HFFc6 (cell line): ENCODE data around the gene NELFB. TPM values are rescaled to one million over a fixed set of nuclear protein-coding genes. Genes with fewer than 3 reads are reported as not detected.

Experiments
- DNase-seq: peaks from one replicate; pipeline ENCODE4 v3.0.0-alpha.2; 2018
- H3K27ac Mint-ChIP-seq: 2 replicates; pipeline ENCODE4 v1.8.0; 2020; ENCODE audit warnings: mild to moderate bottlenecking, mixed read lengths
- H3K27me3 Mint-ChIP-seq: 2 replicates; pipeline ENCODE4 v1.8.0; 2021; ENCODE audit warnings: mild to moderate bottlenecking, moderate library complexity, mixed read lengths; ENCODE audit not compliant: insufficient read depth
- H3K36me3 Mint-ChIP-seq: 2 replicates; pipeline ENCODE4 v1.8.0; 2021; ENCODE audit warnings: low read depth, mixed read lengths
- H3K4me1 Mint-ChIP-seq: 2 replicates; pipeline ENCODE4 v1.8.0; 2020; ENCODE audit warnings: low read depth, mixed read lengths
- H3K4me3 Mint-ChIP-seq: 2 replicates; pipeline ENCODE4 v1.8.0; 2020; ENCODE audit warnings: mild to moderate bottlenecking, moderate library complexity, mixed read lengths
- H3K9me3 Mint-ChIP-seq: 2 replicates; pipeline ENCODE4 v1.8.0; 2020; ENCODE audit warnings: mild to moderate bottlenecking, mixed read lengths
- CTCF ChIP-seq: fragments of 200-600 bp; sonication (generic); IDR thresholded peaks from 2 replicates; pipeline ENCODE4 v1.5.0; 2021; ENCODE audit warnings: antibody characterized with exemption, mild to moderate bottlenecking
- total RNA-seq, 6 experiments: library from RNA; stranded (reverse); fragmentation: NEBNext Ultra II Directional; extraction: Animal tissue kit (Norgen Biotek cat#: 25700); gene quantifications; 2 replicates in 1 of 6; 3 replicates in 5 of 6; pipeline ENCODE4 v1.2.3, GENCODE V29; 2021

The NELFB gene
- total RNA-seq, 6 experiments from 2014 or later, result 48.5 to 59.9 (median 52.7) TPM

GRCh38 chr9:137278721-137279711 lies 23.9 kb downstream of the NELFB start:
- Mint-ChIP-seq H3K4me3 (no peak overlapping the region), H3K27ac (no peak overlapping the region), H3K4me1 (peaks cover 16% of the 10 kb centered on the region), H3K27me3 (peaks cover 7% of the 10 kb centered on the region), H3K9me3 (no peaks in the 10 kb centered on the region), H3K36me3 (peaks cover 11% of the 10 kb centered on the region; the same call in 1 of the 2 replicates)
- DNase-seq, result no peak
- no peak for TF ChIP-seq CTCF

GRCh38 chr9:137279741-137280473 lies 24.8 kb downstream of the NELFB start:
- H3K27me3 Mint-ChIP-seq, result peaks cover 7% of the 10 kb centered on the region
- no peak overlapping the region for H3K27ac Mint-ChIP-seq
- H3K4me1 Mint-ChIP-seq, result peaks cover 16% of the 10 kb centered on the region
- no peak for TF ChIP-seq CTCF
- H3K9me3 Mint-ChIP-seq, result no peaks in the 10 kb centered on the region
- 0 out of 2 replicates have a peak overlapping the region, but pooled peaks have one; percentile 20 for H3K4me3 Mint-ChIP-seq
- no peak for DNase-seq
- H3K36me3 Mint-ChIP-seq, result peaks cover 11% of the 10 kb centered on the region; the same call in 1 of the 2 replicates

GRCh38 chr9:137280474-137281344 lies 25.6 kb downstream of the NELFB start:
- Mint-ChIP-seq H3K36me3 (peaks cover 11% of the 10 kb centered on the region; the same call in 1 of the 2 replicates), H3K27ac (no peak overlapping the region), H3K27me3 (peaks cover 4% of the 10 kb centered on the region; the same call in 1 of the 2 replicates), H3K4me3 (no peak overlapping the region), H3K4me1 (peaks cover 10% of the 10 kb centered on the region), H3K9me3 (no peaks in the 10 kb centered on the region)
- no peak for DNase-seq
- TF ChIP-seq CTCF, result 0 out of 2 replicates have a peak, but pooled peaks have one; percentile 16

GRCh38 chr9:137281345-137282116 lies 26.4 kb downstream of the NELFB start:
- Mint-ChIP-seq H3K9me3 (no peaks in the 10 kb centered on the region), H3K27me3 (peaks cover 4% of the 10 kb centered on the region; the same call in 1 of the 2 replicates), H3K36me3 (peaks cover 11% of the 10 kb centered on the region; the same call in 1 of the 2 replicates), H3K4me3 (no peak overlapping the region), H3K4me1 (peaks cover 8% of the 10 kb centered on the region), H3K27ac (no peak overlapping the region)
- DNase-seq, result no peak
- no peak for TF ChIP-seq CTCF
